HUES6 (cell line): ENCODE results near the gene GRB14.

ENCODE experiments used
- H3K27ac ChIP-seq: 2 replicates; pipeline ENCODE4 v1.7.0; 2013; ENCODE audit warnings: low read depth, mild to moderate bottlenecking, low read length, inconsistent platforms
- H3K27me3 ChIP-seq: 2 replicates; pipeline ENCODE4 v1.6.1; 2013; ENCODE audit warnings: low read length; ENCODE audit not compliant: control insufficient read depth, insufficient read depth
- H3K36me3 ChIP-seq: 2 replicates; pipeline ENCODE4 v1.6.1; 2013; ENCODE audit warnings: low read length; ENCODE audit not compliant: control insufficient read depth, insufficient read depth
- H3K4me1 ChIP-seq: 2 replicates; pipeline ENCODE4 v1.6.1; 2013; ENCODE audit warnings: low read length; ENCODE audit not compliant: control insufficient read depth, insufficient read depth
- H3K4me3 ChIP-seq: 2 replicates; pipeline ENCODE4 v1.5.1; 2013; ENCODE audit warnings: low read depth, low read length
- H3K9ac ChIP-seq: one replicate; pipeline ENCODE4 v1.6.1; 2013; ENCODE audit warnings: mild to moderate bottlenecking, low read length
- H3K9me3 ChIP-seq: 2 replicates; pipeline ENCODE4 v1.6.1; 2013; ENCODE audit warnings: low read depth, low read length; ENCODE audit not compliant: control insufficient read depth, insufficient read depth

Gene GRB14

GRCh38 chr2:164581050-164581449 is 40.2 kb downstream of the GRB14 start:
- H3K36me3 ChIP-seq: no peaks in the 10 kb centered on the region
- no peaks in the 10 kb centered on the region for H3K27me3 ChIP-seq

GRCh38 chr2:164574931-164575330 is 46.4 kb downstream of the GRB14 start:
- no peak overlapping the region for H3K9ac ChIP-seq
- H3K27ac ChIP-seq: no peak overlapping the region
- H3K9me3 ChIP-seq: no peaks in the 10 kb centered on the region
- H3K27me3 ChIP-seq: no peaks in the 10 kb centered on the region
- no peaks in the 10 kb centered on the region for H3K4me1 ChIP-seq
- no peaks in the 10 kb centered on the region for H3K36me3 ChIP-seq
- H3K4me3 ChIP-seq: no peak overlapping the region

More at GRCh38 chr2:164581050-164581449, 40.2 kb downstream of the GRB14 start:
- H3K9me3 ChIP-seq: no peaks in the 10 kb centered on the region
- H3K9ac ChIP-seq: no peak overlapping the region
- no peaks in the 10 kb centered on the region for H3K4me1 ChIP-seq
- no peak overlapping the region for H3K27ac ChIP-seq
- H3K4me3 ChIP-seq: no peak overlapping the region

- H3K4me1 ChIP-seq: no peaks in the 10 kb centered on the region; the same call in 1 of the 2 replicates
- H3K27ac ChIP-seq: no peak overlapping the region
- H3K4me3 ChIP-seq: no peak overlapping the region
- H3K9me3 ChIP-seq: no peaks in the 10 kb centered on the region
- no peaks in the 10 kb centered on the region for H3K36me3 ChIP-seq
- H3K9ac ChIP-seq: no peak overlapping the region
- H3K27me3 ChIP-seq: no peaks in the 10 kb centered on the region
Observed at GRCh38 chr2:164570475-164570874, 50.8 kb downstream of the GRB14 start.

GRCh38 chr2:164569378-164569777 is 51.9 kb downstream of the GRB14 start:
- no peak overlapping the region for H3K27ac ChIP-seq
- no peaks in the 10 kb centered on the region; the same call in 1 of the 2 replicates for H3K4me1 ChIP-seq
- no peak overlapping the region for H3K4me3 ChIP-seq
- H3K9me3 ChIP-seq: no peaks in the 10 kb centered on the region
- H3K27me3 ChIP-seq: no peaks in the 10 kb centered on the region
- H3K9ac ChIP-seq: no peak overlapping the region
- H3K36me3 ChIP-seq: no peaks in the 10 kb centered on the region

- H3K27ac ChIP-seq: no peak overlapping the region
- no peak overlapping the region for H3K9ac ChIP-seq
- no peaks in the 10 kb centered on the region for H3K36me3 ChIP-seq
- H3K4me1 ChIP-seq: no peaks in the 10 kb centered on the region; the same call in 1 of the 2 replicates
- no peaks in the 10 kb centered on the region for H3K9me3 ChIP-seq
- no peaks in the 10 kb centered on the region for H3K27me3 ChIP-seq
- H3K4me3 ChIP-seq: no peak overlapping the region
Observed at GRCh38 chr2:164568317-164568716, 53.0 kb downstream of the GRB14 start.

GRCh38 chr2:164567335-164567989 is 53.8 kb downstream of the GRB14 start:
- H3K9ac ChIP-seq: no peak overlapping the region
- H3K27ac ChIP-seq: no peak overlapping the region
- H3K4me3 ChIP-seq: no peak overlapping the region
- no peaks in the 10 kb centered on the region for H3K36me3 ChIP-seq
- H3K27me3 ChIP-seq: no peaks in the 10 kb centered on the region
- H3K9me3 ChIP-seq: no peaks in the 10 kb centered on the region
- no peaks in the 10 kb centered on the region; the same call in 1 of the 2 replicates for H3K4me1 ChIP-seq

- Histone ChIP-seq H3K27me3 (no peaks in the 10 kb centered on the region), H3K27ac (no peak overlapping the region), H3K4me1 (no peaks in the 10 kb centered on the region; the same call in 1 of the 2 replicates), H3K9me3 (no peaks in the 10 kb centered on the region), H3K4me3 (no peak overlapping the region), H3K36me3 (no peaks in the 10 kb centered on the region), H3K9ac (no peak overlapping the region)
Observed at GRCh38 chr2:164565359-164565758, 55.9 kb downstream of the GRB14 start.

GRCh38 chr2:164562666-164563065 is 58.6 kb downstream of the GRB14 start:
- Histone ChIP-seq H3K27ac (no peak overlapping the region), H3K9ac (no peak overlapping the region), H3K9me3 (no peaks in the 10 kb centered on the region), H3K4me3 (no peak overlapping the region), H3K4me1 (no peaks in the 10 kb centered on the region), H3K27me3 (no peaks in the 10 kb centered on the region), H3K36me3 (no peaks in the 10 kb centered on the region)

- Histone ChIP-seq H3K9me3 (no peaks in the 10 kb centered on the region), H3K36me3 (no peaks in the 10 kb centered on the region), H3K27me3 (no peaks in the 10 kb centered on the region), H3K4me1 (no peaks in the 10 kb centered on the region), H3K4me3 (no peak overlapping the region), H3K27ac (no peak overlapping the region), H3K9ac (no peak overlapping the region)
Observed at GRCh38 chr2:164561991-164562390, 59.3 kb downstream of the GRB14 start.

- Histone ChIP-seq H3K36me3 (no peaks in the 10 kb centered on the region), H3K27ac (no peak overlapping the region), H3K9ac (no peak overlapping the region), H3K27me3 (no peaks in the 10 kb centered on the region), H3K4me3 (no peak overlapping the region), H3K4me1 (no peaks in the 10 kb centered on the region), H3K9me3 (no peaks in the 10 kb centered on the region)
Observed at GRCh38 chr2:164561416-164561815, 59.9 kb downstream of the GRB14 start.

- no peak overlapping the region for H3K9ac ChIP-seq
- H3K27me3 ChIP-seq: no peaks in the 10 kb centered on the region
- H3K4me3 ChIP-seq: no peak overlapping the region
- no peak overlapping the region for H3K27ac ChIP-seq
- H3K36me3 ChIP-seq: no peaks in the 10 kb centered on the region
- H3K9me3 ChIP-seq: no peaks in the 10 kb centered on the region
- no peaks in the 10 kb centered on the region for H3K4me1 ChIP-seq
Observed at GRCh38 chr2:164560902-164561301, 60.4 kb downstream of the GRB14 start.
